Middle frontal gyrus (tissue), 1 donor: ENCODE results near the gene EPAS1.

ENCODE experiments used
- DNase-seq: peaks from one replicate; pipeline ENCODE4 v3.0.0-alpha.2; 2015; ENCODE audit warnings: low spot score; ENCODE audit errors: extremely low spot score

Gene EPAS1

GRCh38 chr2:46338674-46339073 is 41.5 kb downstream of the EPAS1 start:
- no peak for DNase-seq

- DNase-seq: no peak
These were observed 42.0 kb downstream of the EPAS1 start for GRCh38 chr2:46339200-46339599.

- DNase-seq: no peak
These were observed 42.7 kb downstream of the EPAS1 start for GRCh38 chr2:46339676-46340459.

- no peak for DNase-seq
These were observed 43.7 kb downstream of the EPAS1 start for GRCh38 chr2:46340740-46341420.

GRCh38 chr2:46342566-46343315 is 45.5 kb downstream of the EPAS1 start:
- no peak for DNase-seq

GRCh38 chr2:46344706-46345105 is 47.5 kb downstream of the EPAS1 start:
- no peak for DNase-seq

- no peak for DNase-seq
These were observed 48.6 kb downstream of the EPAS1 start for GRCh38 chr2:46345775-46346174.

- no peak for DNase-seq
These were observed 49.5 kb downstream of the EPAS1 start for GRCh38 chr2:46346719-46347118.

GRCh38 chr2:46347648-46348280 is 50.6 kb downstream of the EPAS1 start:
- no peak for DNase-seq

GRCh38 chr2:46349115-46349547 is 51.9 kb downstream of the EPAS1 start:
- DNase-seq: no peak

GRCh38 chr2:46350029-46350689 is 53.0 kb downstream of the EPAS1 start:
- DNase-seq: no peak

- DNase-seq: no peak
These were observed 54.0 kb downstream of the EPAS1 start for GRCh38 chr2:46351098-46351749.

GRCh38 chr2:46351750-46352138 is 54.5 kb downstream of the EPAS1 start:
- no peak for DNase-seq

- DNase-seq: no peak
These were observed 55.4 kb downstream of the EPAS1 start for GRCh38 chr2:46352621-46353020.

- no peak for DNase-seq
These were observed 56.3 kb downstream of the EPAS1 start for GRCh38 chr2:46353509-46353908.

GRCh38 chr2:46355756-46356155 is 58.5 kb downstream of the EPAS1 start:
- no peak for DNase-seq

GRCh38 chr2:46356991-46357390 is 59.8 kb downstream of the EPAS1 start:
- DNase-seq: no peak

GRCh38 chr2:46358713-46359112 is 61.5 kb downstream of the EPAS1 start:
- DNase-seq: no peak

GRCh38 chr2:46360303-46360702 is 63.1 kb downstream of the EPAS1 start:
- no peak for DNase-seq

- DNase-seq: no peak
These were observed 64.9 kb downstream of the EPAS1 start for GRCh38 chr2:46361920-46362666.
